Measurements from ENCODE around the gene DHRS11.

DHRS11 gene

DNA sequence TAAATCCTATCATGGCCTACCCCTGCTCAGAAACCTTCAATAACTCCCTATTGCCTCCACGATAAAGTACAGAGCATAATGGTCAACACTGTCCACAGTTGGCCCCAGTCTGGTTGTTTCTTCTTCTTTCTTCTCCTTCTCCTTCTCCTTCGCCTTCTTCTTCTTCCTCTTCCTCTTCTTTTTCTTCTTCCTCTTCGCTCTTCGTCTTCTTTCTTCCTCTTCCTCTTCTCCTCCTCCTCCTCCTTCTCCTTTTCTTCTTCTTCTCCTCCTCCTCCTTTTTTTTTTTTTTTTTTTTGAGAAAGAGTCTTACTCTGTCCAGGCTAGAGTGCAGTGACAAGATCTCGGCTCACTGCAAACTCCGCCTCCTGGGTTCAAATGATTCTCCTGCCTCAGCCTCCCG, 33.5 kb downstream of the DHRS11 start:
- CTCF ChIA-PET: interaction anchor here (0.6 to 3.9 kb wide), 6 partner anchors 14 to 622 kb away, joined by 3 to 16 read pairs (median 3); partner anchors contain the start of gene MRM1
- Histone ChIP-seq H3K4me3 (ENCODE audit: control insufficient read depth in 1 of 7, extremely low read depth in 1 of 7, insufficient read depth in 4 of 7, low read depth in 2 of 7, low read length in 6 of 7) (no peak overlapping the region), H3K4me1 (ENCODE audit: control extremely low read depth in 1 of 4, control insufficient read depth in 4 of 4, insufficient read depth in 4 of 4, low read length in 3 of 4) (no peaks in the 10 kb centered on the region), H3K27me3 (replicated peaks in 2 of 5; ENCODE audit: control insufficient read depth in 4 of 5, insufficient read depth in 5 of 5, low read length in 4 of 5) (no peaks in the 10 kb centered on the region), H3K9me3 (ENCODE audit: control extremely low read depth in 1 of 5, control insufficient read depth in 4 of 5, insufficient read depth in 2 of 5, low read depth in 1 of 5, low read length in 4 of 5) (no peaks in the 10 kb centered on the region), H3K36me3 (ENCODE audit: control insufficient read depth in 4 of 4, insufficient read depth in 4 of 4, low read length in 3 of 4) (no peaks in the 10 kb centered on the region), H3K27ac (ENCODE audit: insufficient read depth in 1 of 2, low read depth in 1 of 2, low read length in 2 of 2, poor library complexity in 1 of 2, severe bottlenecking in 2 of 2) (no peak overlapping the region)
- WGBS (ENCODE audit: insufficient coverage): 92% methylated on average over 7 of the region's 7 CpGs
- DNase-seq: no peak
- POLR2A ChIA-PET: no interaction called here

GRCh38 chr17:36627101-36627500, 35.4 kb downstream of the DHRS11 start:
- ChIA-PET POLR2A (no interaction called here), CTCF (interaction anchor here (1.1 to 3.9 kb wide), 6 partner anchors 12 to 613 kb away, joined by 3 to 16 read pairs (median 8); partner anchors contain the start of gene MRM1)
- 96% methylated on average over 5 of the region's 12 CpGs for WGBS (ENCODE audit: insufficient coverage)
- DNase-seq: no peak
- Histone ChIP-seq H3K4me3 (ENCODE audit: control insufficient read depth in 1 of 7, extremely low read depth in 1 of 7, insufficient read depth in 4 of 7, low read depth in 2 of 7, low read length in 6 of 7) (no peak overlapping the region), H3K27me3 (replicated peaks in 2 of 5; ENCODE audit: control insufficient read depth in 4 of 5, insufficient read depth in 5 of 5, low read length in 4 of 5) (peaks cover 0 to 3% (median 0%) of the 10 kb centered on the region in 5 experiments), H3K4me1 (ENCODE audit: control extremely low read depth in 1 of 4, control insufficient read depth in 4 of 4, insufficient read depth in 4 of 4, low read length in 3 of 4) (no peaks in the 10 kb centered on the region), H3K27ac (ENCODE audit: insufficient read depth in 1 of 2, low read depth in 1 of 2, low read length in 2 of 2, poor library complexity in 1 of 2, severe bottlenecking in 2 of 2) (no peak overlapping the region), H3K36me3 (ENCODE audit: control insufficient read depth in 4 of 4, insufficient read depth in 4 of 4, low read length in 3 of 4) (no peaks in the 10 kb centered on the region), H3K9me3 (ENCODE audit: control extremely low read depth in 1 of 5, control insufficient read depth in 4 of 5, insufficient read depth in 2 of 5, low read depth in 1 of 5, low read length in 4 of 5) (no peaks in the 10 kb centered on the region)

DNA sequence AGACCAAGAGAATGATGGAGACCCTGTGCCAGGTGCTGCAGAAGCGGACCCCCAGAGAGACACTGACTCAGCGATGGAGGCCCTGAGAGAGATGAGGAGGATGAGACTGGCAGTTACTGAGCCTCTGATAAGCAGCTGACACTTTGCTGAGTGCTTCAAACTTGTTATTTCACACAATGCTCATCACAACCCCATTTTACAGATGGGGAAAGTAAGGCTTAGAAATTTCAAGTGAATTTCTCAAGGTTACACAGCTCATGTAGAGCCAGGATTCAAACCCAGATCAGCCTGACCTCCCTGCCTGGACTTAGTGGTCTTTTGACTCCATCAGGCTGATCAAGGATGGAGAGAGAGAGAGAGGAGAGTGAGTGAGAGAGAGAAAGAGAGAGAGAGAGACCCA, 36.9 kb downstream of the DHRS11 start:
- Histone ChIP-seq H3K36me3 (ENCODE audit: control insufficient read depth in 4 of 4, insufficient read depth in 4 of 4, low read length in 3 of 4) (no peaks in the 10 kb centered on the region), H3K4me3 (ENCODE audit: control insufficient read depth in 1 of 7, extremely low read depth in 1 of 7, insufficient read depth in 4 of 7, low read depth in 2 of 7, low read length in 6 of 7) (no peak overlapping the region), H3K27me3 (replicated peaks in 2 of 5; ENCODE audit: control insufficient read depth in 4 of 5, insufficient read depth in 5 of 5, low read length in 4 of 5) (peaks cover 0 to 9% (median 8%) of the 10 kb centered on the region in 5 experiments), H3K9me3 (ENCODE audit: control extremely low read depth in 1 of 5, control insufficient read depth in 4 of 5, insufficient read depth in 2 of 5, low read depth in 1 of 5, low read length in 4 of 5) (no peaks in the 10 kb centered on the region), H3K4me1 (ENCODE audit: control extremely low read depth in 1 of 4, control insufficient read depth in 4 of 4, insufficient read depth in 4 of 4, low read length in 3 of 4) (no peaks in the 10 kb centered on the region), H3K27ac (ENCODE audit: insufficient read depth in 1 of 2, low read depth in 1 of 2, low read length in 2 of 2, poor library complexity in 1 of 2, severe bottlenecking in 2 of 2) (no peak overlapping the region)
- 93% methylated on average over 2 of the region's 2 CpGs for WGBS (ENCODE audit: insufficient coverage)
- POLR2A ChIA-PET: no interaction called here
- no peak for DNase-seq
- CTCF ChIA-PET: interaction anchor here (0.7 to 3.7 kb wide), 13 partner anchors 8 to 612 kb away, joined by 3 to 15 read pairs (median 4); partner anchors contain the start of gene MRM1

DNA sequence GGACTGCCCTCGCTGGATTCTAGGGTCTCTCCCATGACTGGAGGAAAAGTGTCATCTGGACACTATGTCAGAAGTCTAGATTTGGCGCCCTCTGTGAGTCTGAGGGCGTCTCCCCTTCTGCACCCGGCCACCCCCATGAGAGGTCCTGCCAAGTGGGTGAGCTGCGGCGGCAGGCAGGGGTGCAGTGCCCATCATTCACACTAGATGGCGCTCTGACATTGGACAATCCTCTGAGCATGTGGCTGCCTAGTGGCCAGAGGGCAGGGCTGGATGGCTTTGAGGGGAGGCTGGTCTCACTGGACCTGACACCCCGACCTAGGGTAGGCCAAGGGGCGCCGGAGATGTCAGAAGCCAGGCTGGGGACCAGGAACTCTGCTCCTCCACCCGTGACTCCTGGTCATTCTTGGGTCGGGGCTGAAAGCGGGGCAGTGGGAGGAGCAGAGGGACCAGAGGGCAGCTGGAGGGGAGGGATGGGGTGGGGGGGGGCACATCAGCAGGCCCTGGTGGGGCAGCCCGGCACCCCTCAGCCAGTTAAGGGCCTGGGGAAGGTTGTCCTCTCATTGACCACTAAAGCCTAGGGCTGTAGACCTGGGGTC, 37.7 kb downstream of the DHRS11 start:
- H3K4me1 ChIP-seq (ENCODE audit: control extremely low read depth in 1 of 4, control insufficient read depth in 4 of 4, insufficient read depth in 4 of 4, low read length in 3 of 4): no peaks in the 10 kb centered on the region
- H3K27me3 ChIP-seq (replicated peaks in 2 of 5; ENCODE audit: control insufficient read depth in 4 of 5, insufficient read depth in 5 of 5, low read length in 4 of 5): peaks cover 0 to 11% (median 9%) of the 10 kb centered on the region in 5 experiments
- ChIA-PET POLR2A (no interaction called here), CTCF (interaction anchor here (0.7 to 3.7 kb wide), 11 partner anchors 9 to 611 kb away, joined by 3 to 15 read pairs (median 4); partner anchors contain the start of gene MRM1)
- H3K4me3 ChIP-seq (ENCODE audit: control insufficient read depth in 1 of 7, extremely low read depth in 1 of 7, insufficient read depth in 4 of 7, low read depth in 2 of 7, low read length in 6 of 7): no peak overlapping the region
- H3K9me3 ChIP-seq (ENCODE audit: control extremely low read depth in 1 of 5, control insufficient read depth in 4 of 5, insufficient read depth in 2 of 5, low read depth in 1 of 5, low read length in 4 of 5): no peaks in the 10 kb centered on the region
- H3K27ac ChIP-seq (ENCODE audit: insufficient read depth in 1 of 2, low read depth in 1 of 2, low read length in 2 of 2, poor library complexity in 1 of 2, severe bottlenecking in 2 of 2): no peak overlapping the region
- peak; percentile 66 to 76 (median 75) for DNase-seq
- WGBS (ENCODE audit: insufficient coverage): 25% methylated on average over 13 of the region's 14 CpGs
- H3K36me3 ChIP-seq (ENCODE audit: control insufficient read depth in 4 of 4, insufficient read depth in 4 of 4, low read length in 3 of 4): no peaks in the 10 kb centered on the region

DNA sequence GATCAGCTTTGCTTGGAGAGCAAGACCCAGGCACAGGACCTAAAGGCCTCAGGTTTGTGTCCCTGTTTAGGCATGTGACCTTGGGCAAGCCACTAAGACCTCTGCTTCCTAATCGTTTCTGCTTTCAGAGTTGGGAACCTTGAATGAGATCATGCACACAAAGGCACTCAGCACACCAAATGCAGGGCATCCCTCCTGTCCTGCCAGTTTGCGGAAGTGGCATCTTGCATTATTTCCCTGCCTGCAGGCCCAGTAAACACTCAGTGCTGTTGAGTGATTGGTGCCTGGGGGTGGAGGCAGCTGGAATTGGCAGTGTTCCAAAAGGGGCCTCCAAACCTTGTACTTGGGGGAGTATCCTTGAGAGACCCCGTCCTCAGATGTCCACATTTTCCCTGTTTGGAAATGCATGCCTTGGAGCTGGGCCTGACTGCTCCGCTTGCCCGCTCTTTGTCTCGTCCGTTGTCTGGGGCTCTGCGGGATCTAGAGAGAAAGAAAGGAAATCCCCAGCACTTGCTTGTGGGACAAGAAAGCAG, 38.4 kb downstream of the DHRS11 start:
- no peaks in the 10 kb centered on the region for H3K4me1 ChIP-seq (ENCODE audit: control extremely low read depth in 1 of 4, control insufficient read depth in 4 of 4, insufficient read depth in 4 of 4, low read length in 3 of 4)
- 56% methylated on average over 2 of the region's 8 CpGs for WGBS (ENCODE audit: insufficient coverage)

DNA sequence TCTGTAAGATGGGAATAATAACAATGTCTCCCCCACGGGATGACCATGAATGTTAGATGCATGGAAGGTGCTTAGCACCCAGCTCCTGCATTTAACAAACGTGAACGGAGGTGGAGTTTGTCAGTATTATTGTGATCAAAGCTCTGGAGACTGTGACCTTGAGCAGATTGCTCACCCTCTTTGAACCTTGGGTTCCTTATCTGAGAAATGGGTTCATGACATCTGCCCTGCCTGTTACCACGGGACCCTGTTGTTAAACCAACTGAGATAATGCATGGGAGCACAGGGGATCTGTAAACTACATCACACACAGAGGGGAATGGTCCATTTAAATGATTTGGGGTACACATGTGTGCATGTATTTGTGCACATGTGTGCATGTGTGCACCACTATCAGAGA, 39.3 kb downstream of the DHRS11 start:
- WGBS (ENCODE audit: insufficient coverage): 97% methylated on average over 3 of the region's 4 CpGs
- no peaks in the 10 kb centered on the region for H3K36me3 ChIP-seq (ENCODE audit: control insufficient read depth in 4 of 4, insufficient read depth in 4 of 4, low read length in 3 of 4)
- POLR2A ChIA-PET: no interaction called here
- CTCF ChIA-PET: interaction anchor here (0.8 to 1.0 kb wide), 3 partner anchors 24 to 766 kb away, joined by 3 read pairs; no protein-coding TSS in a partner anchor
- no peaks in the 10 kb centered on the region for H3K4me1 ChIP-seq (ENCODE audit: control extremely low read depth in 1 of 4, control insufficient read depth in 4 of 4, insufficient read depth in 4 of 4, low read length in 3 of 4)
- no peaks in the 10 kb centered on the region for H3K9me3 ChIP-seq (ENCODE audit: control extremely low read depth in 1 of 5, control insufficient read depth in 4 of 5, insufficient read depth in 2 of 5, low read depth in 1 of 5, low read length in 4 of 5)
- no peak overlapping the region for H3K4me3 ChIP-seq (ENCODE audit: control insufficient read depth in 1 of 7, extremely low read depth in 1 of 7, insufficient read depth in 4 of 7, low read depth in 2 of 7, low read length in 6 of 7)
- DNase-seq: no peak
- no peak overlapping the region for H3K27ac ChIP-seq (ENCODE audit: insufficient read depth in 1 of 2, low read depth in 1 of 2, low read length in 2 of 2, poor library complexity in 1 of 2, severe bottlenecking in 2 of 2)
- peaks cover 0 to 19% (median 9%) of the 10 kb centered on the region in 5 experiments for H3K27me3 ChIP-seq (replicated peaks in 2 of 5; ENCODE audit: control insufficient read depth in 4 of 5, insufficient read depth in 5 of 5, low read length in 4 of 5)

More for the DNA sequence above, 38.4 kb downstream of the DHRS11 start:
- ChIA-PET POLR2A (no interaction called here), CTCF (interaction anchor here (1.0 to 3.7 kb wide), 9 partner anchors 9 to 767 kb away, joined by 3 to 15 read pairs (median 4); no protein-coding TSS in a partner anchor)
- Histone ChIP-seq H3K27ac (ENCODE audit: insufficient read depth in 1 of 2, low read depth in 1 of 2, low read length in 2 of 2, poor library complexity in 1 of 2, severe bottlenecking in 2 of 2) (no peak overlapping the region), H3K36me3 (ENCODE audit: control insufficient read depth in 4 of 4, insufficient read depth in 4 of 4, low read length in 3 of 4) (no peaks in the 10 kb centered on the region), H3K4me3 (ENCODE audit: control insufficient read depth in 1 of 7, extremely low read depth in 1 of 7, insufficient read depth in 4 of 7, low read depth in 2 of 7, low read length in 6 of 7) (no peak overlapping the region), H3K9me3 (ENCODE audit: control extremely low read depth in 1 of 5, control insufficient read depth in 4 of 5, insufficient read depth in 2 of 5, low read depth in 1 of 5, low read length in 4 of 5) (no peaks in the 10 kb centered on the region), H3K27me3 (replicated peaks in 2 of 5; ENCODE audit: control insufficient read depth in 4 of 5, insufficient read depth in 5 of 5, low read length in 4 of 5) (peaks cover 0 to 14% (median 9%) of the 10 kb centered on the region in 5 experiments)
- DNase-seq: peak in 1 of 3 donors; percentile 4
